Activated T-cell treated with anti-CD3 and anti-CD28 coated beads for 4 hours (primary cell): Measurements from ENCODE around the gene DNAJB8.

ENCODE experiments used
- DNase-seq: peaks from one replicate; pipeline ENCODE4 v3.0.0-alpha.2; 2020

The DNAJB8 gene

GRCh38 chr3:128463771-128464170 lies 2.9 kb downstream of the DNAJB8 start:
- no peak for DNase-seq

GRCh38 chr3:128463354-128463753 lies 3.3 kb downstream of the DNAJB8 start:
- no peak for DNase-seq

GRCh38 chr3:128462931-128463330 lies 3.8 kb downstream of the DNAJB8 start:
- no peak for DNase-seq

- DNase-seq = no peak
Observed at GRCh38 chr3:128462341-128462910, 4.3 kb downstream of the DNAJB8 start.

GRCh38 chr3:128461731-128462130 lies 5.0 kb downstream of the DNAJB8 start:
- no peak for DNase-seq

- no peak for DNase-seq
Observed at GRCh38 chr3:128459461-128459820, 7.2 kb downstream of the DNAJB8 start.

GRCh38 chr3:128458746-128459460 lies 7.8 kb downstream of the DNAJB8 start:
- DNase-seq = no peak

- DNase-seq = no peak
Observed at GRCh38 chr3:128457937-128458336, 8.8 kb downstream of the DNAJB8 start.

GRCh38 chr3:128456776-128457715 lies 9.6 kb downstream of the DNAJB8 start:
- DNase-seq = no peak

- no peak for DNase-seq
Observed at GRCh38 chr3:128455786-128456748, 10.6 kb downstream of the DNAJB8 start.

- no peak for DNase-seq
Observed at GRCh38 chr3:128455116-128455515, 11.6 kb downstream of the DNAJB8 start.

GRCh38 chr3:128454310-128454618 lies 12.4 kb downstream of the DNAJB8 start:
- DNase-seq = no peak

GRCh38 chr3:128453501-128454309 lies 13.0 kb downstream of the DNAJB8 start:
- DNase-seq = no peak

- DNase-seq = no peak
Observed at GRCh38 chr3:128452678-128453275, 13.9 kb downstream of the DNAJB8 start.

GRCh38 chr3:128452120-128452519 lies 14.6 kb downstream of the DNAJB8 start:
- no peak for DNase-seq

GRCh38 chr3:128449111-128449638 lies 17.5 kb downstream of the DNAJB8 start:
- no peak for DNase-seq

GRCh38 chr3:128448491-128448890 lies 18.2 kb downstream of the DNAJB8 start:
- DNase-seq = no peak

- no peak for DNase-seq
Observed at GRCh38 chr3:128447561-128448013, 19.1 kb downstream of the DNAJB8 start.

- no peak for DNase-seq
Observed at GRCh38 chr3:128446821-128447220, 19.9 kb downstream of the DNAJB8 start.

- DNase-seq = no peak
Observed at GRCh38 chr3:128445357-128445756, 21.3 kb downstream of the DNAJB8 start.

GRCh38 chr3:128443771-128444170 lies 22.9 kb downstream of the DNAJB8 start:
- DNase-seq = no peak
